H54 (cell line): ENCODE measurements around the gene CALML4.
A peak's percentile ranks its signal among the peaks of the same experiment; 100 is the strongest.
"Not testable (repeated sequence)": the region's sequence is repeated elsewhere in the genome, so short reads cannot be mapped to it uniquely, and the experiment has no call there.

Experiments used
- DNase-seq: peaks from one replicate; pipeline ENCODE4 v3.0.0; 2011; ENCODE audit warnings: low spot score, mixed read lengths; ENCODE audit not compliant: insufficient read length
- FAIRE-seq: peaks from 3 replicates; lab custom pipeline; 2011; peaks lifted over from hg19 to GRCh38; lab: Jason Lieb, UNC
- POLR2A ChIP-seq: IDR thresholded peaks from 2 replicates; pipeline ENCODE4 v1.6.1; 2011; ENCODE audit warnings: low read depth, mild to moderate bottlenecking, low read length

The CALML4 gene

GRCh38 chr15:68204776-68205557 lies at the start of gene CALML4:
CALML4 (minus strand) TSS chr15:68205332; CDS start chr15:68205247, 85 bp downstream.
- FAIRE-seq: no peak
- no peak for DNase-seq
- no peak for TF ChIP-seq POLR2A

GRCh38 chr15:68252925-68253534 lies 47.9 kb upstream of the CALML4 start:
- TF ChIP-seq POLR2A: no peak
- DNase-seq: peak; percentile 32
- peak; percentile 43 for FAIRE-seq

- no peak for DNase-seq
- FAIRE-seq: no peak
- TF ChIP-seq POLR2A: no peak
Observed at GRCh38 chr15:68249058-68249713, 44.1 kb upstream of the CALML4 start.

GRCh38 chr15:68244235-68244634 lies 39.1 kb upstream of the CALML4 start:
- no peak for DNase-seq
- TF ChIP-seq POLR2A: no peak
- no peak for FAIRE-seq

- DNase-seq: no peak
- FAIRE-seq: no peak
- no peak for TF ChIP-seq POLR2A
Observed at GRCh38 chr15:68241088-68241935, 36.2 kb upstream of the CALML4 start.

GRCh38 chr15:68239025-68239424 lies 33.9 kb upstream of the CALML4 start:
- TF ChIP-seq POLR2A: no peak
- FAIRE-seq: no peak

GRCh38 chr15:68235022-68235421 lies 29.9 kb upstream of the CALML4 start:
- no peak for TF ChIP-seq POLR2A
- DNase-seq (no peak), FAIRE-seq (no peak)

More at GRCh38 chr15:68239025-68239424, 33.9 kb upstream of the CALML4 start:
- DNase-seq: no peak

GRCh38 chr15:68234520-68234919 lies 29.4 kb upstream of the CALML4 start:
- not testable (repeated sequence) for FAIRE-seq, DNase-seq

GRCh38 chr15:68234060-68234459 lies 28.9 kb upstream of the CALML4 start:
- TF ChIP-seq POLR2A: no peak
- FAIRE-seq (no peak), DNase-seq (no peak)

GRCh38 chr15:68232937-68233336 lies 27.8 kb upstream of the CALML4 start:
- DNase-seq (no peak), FAIRE-seq (no peak)
- no peak for TF ChIP-seq POLR2A

GRCh38 chr15:68232449-68232848 lies 27.3 kb upstream of the CALML4 start:
- DNase-seq: no peak
- no peak for TF ChIP-seq POLR2A
- no peak for FAIRE-seq

GRCh38 chr15:68231102-68231818 lies 26.1 kb upstream of the CALML4 start:
- no peak for DNase-seq
- no peak for TF ChIP-seq POLR2A
- FAIRE-seq: no peak
